Measurements from ENCODE around the gene SLC25A18.
"Not testable (repeated sequence)": the region's sequence is repeated elsewhere in the genome, so short reads cannot be mapped to it uniquely, and the experiment has no call there.

Gene SLC25A18

DNA sequence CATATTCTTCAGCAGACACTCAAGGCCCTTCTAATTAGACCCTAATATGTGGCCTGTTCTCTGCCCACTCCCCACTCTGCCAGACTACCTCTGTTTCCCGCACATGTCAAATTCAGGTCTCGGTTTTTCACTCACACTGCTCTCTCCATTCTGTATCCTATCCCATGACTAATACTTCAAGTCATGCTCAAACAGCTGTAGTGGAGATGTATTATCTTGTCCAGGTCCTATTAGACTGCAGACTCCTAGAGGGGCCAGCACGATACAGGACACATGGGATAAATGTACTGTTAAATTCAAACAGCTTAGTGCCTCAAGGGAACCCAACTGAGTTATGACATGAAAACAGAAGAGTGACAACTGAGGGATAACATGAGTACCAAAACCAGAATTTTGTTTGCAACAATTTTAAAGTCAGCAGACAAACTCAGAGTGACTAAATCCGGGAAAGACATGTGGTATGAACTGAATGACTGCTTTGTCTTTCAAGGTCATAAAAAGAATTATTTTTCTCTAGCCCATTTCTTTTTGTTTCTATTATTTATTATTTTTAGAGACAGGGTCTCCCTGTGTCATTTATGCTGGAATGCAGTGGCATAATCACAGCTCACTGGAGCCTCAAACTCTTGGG, 44.7 kb downstream of the SLC25A18 start:
- DNase-seq (ENCODE audit: low read depth): no peak

DNA sequence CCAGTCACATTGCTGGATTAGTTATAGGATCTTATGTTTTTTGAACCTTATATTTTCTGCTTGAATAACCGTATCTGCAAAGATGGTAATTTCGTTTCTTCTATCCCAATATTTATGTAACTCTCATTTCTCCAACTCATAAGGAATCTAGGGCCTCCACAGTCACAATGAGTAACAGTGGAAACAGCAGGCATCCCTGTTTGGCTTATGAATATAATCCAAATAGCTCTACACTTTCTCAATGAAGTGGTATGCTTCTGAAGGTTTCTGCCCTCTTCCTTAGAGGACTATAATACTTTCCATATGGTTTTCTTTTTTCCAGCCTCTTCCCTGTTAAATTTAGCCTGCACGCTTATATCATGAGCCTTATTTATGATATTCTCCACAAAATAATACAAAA, 48.8 kb downstream of the SLC25A18 start:
- no peak for DNase-seq (ENCODE audit: low read depth)

DNA sequence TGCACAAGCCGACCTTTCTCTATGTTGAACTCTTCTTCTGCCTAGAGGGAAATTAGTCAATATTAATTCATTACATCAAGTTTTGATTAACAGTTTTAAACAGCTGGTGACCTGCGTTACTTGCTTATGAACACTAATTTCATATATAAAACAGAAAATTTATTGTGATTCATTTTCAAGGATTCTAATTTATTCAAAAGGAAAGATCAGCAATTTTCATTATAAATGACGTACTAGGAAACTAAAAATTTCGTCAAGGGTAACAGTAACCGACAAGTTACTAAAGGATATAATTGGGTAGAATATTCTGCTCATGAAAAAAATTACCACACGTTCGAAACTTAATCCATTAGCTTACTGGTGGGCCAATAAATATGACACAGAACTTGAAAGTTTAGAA, 50.0 kb downstream of the SLC25A18 start:
- no peak for DNase-seq (ENCODE audit: low read depth)

DNA sequence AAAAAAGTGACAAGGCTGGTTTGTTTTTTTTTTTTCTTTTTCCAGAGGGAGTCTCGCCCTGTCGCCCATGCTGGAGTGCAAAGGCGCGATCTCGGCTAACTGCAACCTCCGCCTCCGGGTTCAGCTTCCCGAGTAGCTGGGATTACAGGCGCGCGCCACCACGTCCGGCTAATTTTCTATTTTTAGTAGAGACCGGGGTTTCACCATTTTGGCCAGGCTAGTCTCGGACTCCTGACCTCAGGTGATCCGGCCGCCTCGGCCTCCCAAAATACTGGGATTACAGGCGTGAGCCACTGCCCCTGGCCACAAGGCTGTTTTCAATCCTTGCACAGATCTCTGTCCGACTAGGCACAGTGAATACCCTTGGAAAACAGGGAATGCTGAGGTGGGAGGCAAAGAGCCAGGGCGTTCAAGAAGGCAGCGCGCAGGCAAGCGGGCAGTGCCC, 64.7 kb downstream of the SLC25A18 start:
- DNase-seq (ENCODE audit: low read depth): no peak

DNA sequence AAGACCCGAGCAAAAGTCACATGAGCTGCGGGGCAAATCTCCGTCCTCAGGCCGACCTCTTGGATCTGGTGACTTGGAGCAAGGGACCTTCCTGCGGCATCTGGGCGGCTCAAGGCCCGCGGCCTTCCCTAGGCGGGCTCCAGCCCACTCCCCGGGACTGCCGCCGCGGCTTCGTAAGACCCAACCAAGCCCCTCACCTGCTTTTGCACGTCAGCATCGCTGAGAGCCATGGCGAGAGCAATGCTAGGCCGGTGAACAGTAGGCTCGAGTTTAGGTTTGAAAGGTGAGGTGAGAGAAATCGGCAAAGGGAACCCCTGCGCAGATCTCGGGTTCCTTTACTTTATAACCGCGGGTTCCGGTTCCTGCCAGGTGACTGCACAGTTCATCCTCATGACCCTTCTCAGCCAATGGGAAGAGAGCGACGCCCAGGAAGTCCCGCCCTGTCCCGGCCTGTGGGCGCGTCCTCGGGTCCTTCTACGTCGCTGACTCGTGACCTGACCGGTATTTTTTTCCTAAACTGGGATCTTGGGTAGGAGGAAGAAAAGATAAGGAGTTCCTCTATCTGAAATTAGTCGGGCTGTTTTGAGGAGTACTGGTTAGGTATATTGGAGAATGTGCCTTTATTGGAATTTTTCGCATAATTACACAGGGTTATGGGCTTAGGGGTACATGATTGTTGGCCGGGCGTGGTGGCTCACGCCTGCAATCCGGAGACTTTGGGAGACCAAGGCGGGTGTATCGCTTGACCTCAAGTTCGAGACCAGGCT, 65.3 kb downstream of the SLC25A18 start, which contains the start of gene ATP6V1E1:
Gene ATP6V1E1, minus strand, starts transcription at position 344 of the 767 bp plus-strand sequence. Its CDS starts 114 bp downstream, at position 230.
- peak; percentile 93 for DNase-seq (ENCODE audit: low read depth)

DNA sequence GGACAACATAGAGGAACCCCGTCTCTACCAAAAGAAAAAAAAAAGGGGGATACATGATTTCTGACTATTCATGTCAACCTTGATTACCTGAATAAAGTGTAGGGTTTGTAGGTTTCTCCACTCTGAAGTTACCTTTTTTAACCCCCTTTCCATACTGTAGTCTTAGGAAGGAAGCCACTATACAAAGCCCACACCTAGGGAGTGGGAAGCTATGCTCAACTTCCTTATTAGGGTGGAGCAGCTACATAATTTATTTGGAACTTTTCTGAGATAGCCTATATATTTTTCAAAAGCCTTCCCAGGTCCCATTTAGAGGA, 65.8 kb downstream of the SLC25A18 start:
- DNase-seq (ENCODE audit: low read depth): no peak

DNA sequence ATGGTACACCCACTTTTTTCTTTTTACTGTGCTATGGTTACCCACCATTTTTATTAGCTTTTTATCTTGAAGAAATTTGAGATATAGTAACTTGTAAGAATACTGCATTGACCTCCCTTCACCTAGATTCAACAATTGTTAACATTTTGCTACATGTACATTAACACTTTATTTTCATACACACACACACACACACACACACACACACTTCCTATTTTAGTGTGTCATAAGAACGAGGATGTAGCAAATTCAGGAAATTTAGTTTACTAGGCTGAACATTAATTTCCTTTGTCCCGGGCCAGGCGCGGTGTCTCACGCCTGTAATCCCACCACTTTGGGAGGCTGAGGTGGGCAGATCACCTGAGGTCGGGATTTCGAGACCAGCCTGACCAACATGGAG, 66.3 kb downstream of the SLC25A18 start:
- DNase-seq (ENCODE audit: low read depth): no peak

DNA sequence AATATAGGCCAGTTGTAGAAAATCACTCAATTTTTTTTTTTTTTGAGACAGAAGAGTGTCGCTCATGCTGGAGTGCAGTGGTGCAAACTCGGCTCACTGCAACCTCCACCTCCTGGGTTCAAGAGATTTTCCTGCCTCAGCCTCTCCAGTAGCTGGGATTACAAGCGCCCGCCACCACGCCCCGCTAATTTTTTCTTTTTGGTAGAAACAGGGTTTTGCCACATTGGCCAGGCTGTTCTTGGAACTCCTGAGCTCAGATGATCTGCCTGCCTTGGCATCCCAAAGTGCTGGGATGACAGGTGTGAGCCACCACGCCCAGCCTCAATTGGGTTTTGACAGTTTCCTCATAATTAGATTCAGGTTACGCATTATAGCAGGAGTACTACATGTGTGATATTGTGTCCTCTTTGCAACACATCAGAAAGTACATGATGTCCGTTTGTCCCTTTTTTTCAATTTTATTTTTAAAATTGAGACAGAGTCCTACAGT, 67.8 kb downstream of the SLC25A18 start:
- no peak for DNase-seq (ENCODE audit: low read depth)

DNA sequence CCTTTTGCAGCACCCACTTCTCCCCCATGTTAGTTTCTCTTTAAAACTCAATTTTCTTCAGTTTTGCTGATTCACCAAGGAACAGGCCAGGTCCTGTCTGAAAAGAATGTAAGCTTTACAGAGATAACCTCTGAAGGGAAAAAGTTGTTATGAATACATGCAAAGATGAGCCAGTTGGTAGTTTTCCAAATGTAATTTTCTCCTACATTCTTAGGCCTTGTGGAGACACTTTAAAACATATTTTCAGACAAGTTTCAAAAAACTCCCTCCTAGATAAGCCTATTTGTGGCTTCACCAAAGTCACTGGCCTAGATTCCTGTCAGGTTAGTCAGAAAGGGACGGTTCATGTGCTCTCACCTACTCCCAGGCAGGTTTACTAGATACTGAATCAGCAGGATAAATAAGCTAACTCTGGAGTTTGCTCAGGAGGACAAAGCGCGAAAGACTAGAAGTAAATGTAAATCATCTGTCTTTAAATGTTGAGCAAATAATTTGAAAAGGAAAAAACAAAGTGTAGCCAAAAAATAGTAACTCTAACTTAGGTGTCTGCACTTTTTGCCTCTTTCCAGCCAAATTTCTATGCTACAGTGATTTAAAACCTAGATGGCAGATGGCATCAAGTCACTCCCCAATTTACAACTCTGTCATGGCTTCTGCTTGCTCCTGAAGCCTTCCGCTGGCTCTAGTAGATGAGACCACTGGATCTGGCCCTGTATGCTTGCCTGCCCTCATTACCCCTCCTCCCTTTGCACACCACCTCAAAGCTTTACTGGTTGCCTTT, 70.1 kb downstream of the SLC25A18 start:
- no peak for DNase-seq (ENCODE audit: low read depth)

DNA sequence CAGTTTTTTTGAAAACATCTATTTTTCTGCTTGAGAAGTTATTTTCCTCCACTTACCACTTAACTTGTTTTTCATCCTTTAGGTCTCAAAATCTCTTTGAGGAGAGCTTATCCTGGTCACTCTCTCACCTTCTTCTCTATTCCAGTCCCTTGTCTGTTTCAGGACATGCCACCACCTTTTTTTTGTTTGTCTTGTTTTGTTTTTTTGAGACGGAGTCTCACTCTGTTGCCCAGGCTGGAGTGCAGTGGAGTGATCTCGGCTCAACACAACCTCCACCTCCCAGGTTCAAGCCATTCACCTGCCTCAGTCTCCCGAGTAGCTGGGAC, 70.7 kb downstream of the SLC25A18 start:
- DNase-seq (ENCODE audit: low read depth): no peak

DNA sequence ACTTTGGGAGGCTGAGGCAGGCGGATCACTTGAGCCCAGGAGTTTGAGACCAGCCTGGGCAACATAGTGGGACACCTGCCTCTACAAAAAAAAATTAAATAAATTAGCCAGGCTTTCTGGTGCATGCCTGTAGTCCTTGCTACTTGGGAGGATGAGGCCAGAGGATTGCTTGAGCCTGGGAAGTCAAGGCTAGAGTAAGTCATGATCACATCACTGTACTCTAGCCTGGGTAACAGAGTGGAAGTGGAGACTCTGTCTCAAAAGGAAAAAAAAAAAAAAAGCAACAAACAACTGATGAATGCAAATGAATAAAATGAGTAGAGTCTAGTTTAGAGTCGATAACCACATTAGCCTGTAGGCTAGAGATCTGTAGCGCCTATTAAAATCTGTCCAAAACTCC, 71.4 kb downstream of the SLC25A18 start:
- DNase-seq (ENCODE audit: low read depth): no peak

DNA sequence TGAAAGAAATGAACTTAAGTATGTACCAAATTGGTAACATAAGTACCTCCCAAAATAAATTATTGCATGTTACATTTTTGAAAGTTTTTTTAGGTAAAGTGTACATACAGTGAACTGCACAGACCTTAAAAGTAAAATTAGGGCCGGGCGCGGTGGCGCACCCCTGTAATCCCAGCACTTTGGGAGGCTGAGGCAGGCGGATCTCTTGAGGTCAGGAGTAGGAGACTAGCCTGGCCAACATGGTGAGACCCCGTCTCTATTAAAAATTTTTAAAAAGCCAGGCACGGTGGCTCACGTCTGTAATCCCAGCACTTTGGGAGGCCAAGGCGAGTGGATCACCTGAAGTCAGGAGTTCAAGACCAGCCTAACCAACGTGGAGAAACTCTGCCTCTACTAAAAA, 73.6 kb downstream of the SLC25A18 start:
- not testable (repeated sequence) for DNase-seq (ENCODE audit: low read depth)

DNA sequence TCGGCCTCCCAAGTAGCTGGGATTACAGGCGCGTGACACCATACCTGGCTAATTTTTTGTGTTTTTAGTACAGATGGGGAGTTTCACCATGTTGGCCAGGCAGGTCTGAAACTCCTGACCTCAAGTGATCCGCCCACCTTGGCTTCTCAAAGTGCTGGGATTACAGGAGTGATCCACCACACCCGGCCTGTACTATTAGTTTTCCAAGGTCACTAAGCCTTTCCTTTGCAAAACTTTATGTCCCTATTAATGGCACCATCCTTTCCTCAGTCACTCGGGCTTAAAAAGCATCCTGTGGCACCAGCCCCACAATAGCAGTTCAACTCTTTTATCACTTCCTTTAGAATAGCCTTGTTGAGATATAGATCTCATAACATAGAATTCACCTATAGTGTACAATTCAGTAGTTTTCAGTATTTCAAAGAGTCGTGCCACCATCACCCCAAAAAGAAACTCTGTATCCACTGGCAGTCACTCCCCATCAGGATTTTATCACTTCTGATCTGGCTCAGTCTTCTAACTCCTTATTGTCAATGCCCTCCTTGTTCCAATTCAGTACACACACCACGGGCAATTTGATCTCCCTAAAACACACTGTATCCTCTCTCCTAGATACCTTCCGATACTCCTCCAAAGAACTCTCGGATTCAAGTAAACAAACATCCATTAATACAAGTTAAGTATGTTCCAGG, 74.3 kb downstream of the SLC25A18 start:
- no peak for DNase-seq (ENCODE audit: low read depth)

DNA sequence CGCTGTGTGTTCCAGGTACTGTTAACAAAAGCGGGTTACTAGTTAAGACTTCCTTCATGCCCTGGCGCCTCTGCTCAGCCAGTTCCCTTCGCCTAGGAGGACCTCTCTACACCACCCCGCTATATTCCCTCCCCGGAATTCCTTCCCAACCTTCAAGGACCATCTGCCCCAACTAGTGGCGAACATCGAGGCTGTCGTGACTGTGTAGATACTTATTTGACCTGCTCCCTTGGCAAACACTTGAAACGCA, 74.8 kb downstream of the SLC25A18 start:
- DNase-seq (ENCODE audit: low read depth): no peak

DNA sequence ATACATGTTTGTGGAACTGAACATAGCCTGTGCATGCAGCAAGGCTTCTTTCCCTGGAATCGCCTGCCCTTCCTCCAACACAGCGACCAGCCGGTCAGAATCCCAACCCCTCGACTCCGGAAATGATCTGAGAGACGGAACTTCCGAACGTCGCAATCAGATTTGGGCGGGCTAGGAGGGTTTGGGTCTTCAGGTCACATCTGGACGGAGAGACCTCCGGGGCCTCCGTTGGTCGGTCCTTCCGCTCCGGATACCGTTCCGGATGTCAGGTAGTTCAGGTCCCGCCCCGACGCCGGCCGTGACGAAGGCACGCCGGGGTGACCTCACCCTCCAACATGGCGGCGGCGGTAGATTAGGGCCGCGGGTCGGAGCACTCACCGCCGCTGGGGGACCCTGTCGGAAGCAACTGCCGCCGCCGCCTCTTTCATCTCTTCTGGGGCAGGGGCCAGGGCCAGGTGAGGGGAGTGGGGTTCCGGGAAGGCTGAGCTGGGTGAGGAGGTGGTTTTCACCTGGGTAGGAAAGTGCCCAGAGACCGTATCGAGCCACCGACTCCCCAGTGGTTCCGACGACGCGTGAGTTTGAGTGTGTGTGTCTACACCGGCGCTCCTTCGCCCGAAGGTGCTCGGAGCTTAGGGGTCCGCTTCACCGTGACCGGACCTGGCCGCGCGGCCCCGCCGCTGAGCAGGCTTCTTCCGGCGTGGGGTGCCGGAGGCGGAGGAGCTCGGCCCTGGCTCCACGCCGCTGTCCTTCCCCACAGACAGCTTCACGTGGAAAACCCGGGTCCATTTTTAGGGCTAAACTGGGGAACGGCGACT, 75.3 kb downstream of the SLC25A18 start, which contains the start of gene BCL2L13:
Gene BCL2L13, plus strand, starts transcription at position 326 of the 815 bp plus-strand sequence. CDS start 16,955 bp downstream, outside the sequence.
- DNase-seq (ENCODE audit: low read depth): peak; percentile 81

DNA sequence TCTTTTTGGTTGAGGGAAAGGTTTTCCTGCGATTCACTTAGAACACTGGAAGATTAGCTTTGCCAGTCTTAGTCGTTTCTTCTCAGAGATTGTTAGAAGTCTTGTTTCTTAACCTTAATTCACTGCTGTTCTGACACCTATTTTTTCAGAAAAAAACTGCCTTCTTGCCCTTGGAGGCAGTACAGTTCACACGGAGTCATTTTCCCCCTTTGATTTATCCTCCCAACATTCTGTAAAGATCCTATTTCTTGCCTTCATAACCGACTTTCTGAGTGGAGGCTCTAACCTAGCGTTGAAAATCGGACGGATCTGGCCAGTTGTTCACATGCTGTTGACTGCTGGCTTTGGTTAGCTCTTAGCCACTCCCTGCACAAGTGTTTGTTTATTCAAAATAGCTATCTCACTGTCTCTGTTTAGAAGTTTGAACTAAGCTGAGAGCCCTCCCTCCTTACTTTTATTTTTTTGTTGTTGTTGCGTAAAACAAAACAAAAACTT, 76.0 kb downstream of the SLC25A18 start:
- no peak for DNase-seq (ENCODE audit: low read depth)
